K562 (cell line): ENCODE measurements around the gene PLP2. TPM values are rescaled to one million over a fixed set of nuclear protein-coding genes. Genes with fewer than 3 reads are reported as not detected.

Source experiments
- EHMT2 ChIP-seq: fragments of 450-650 bp; IDR thresholded peaks from 2 replicates; pipeline ENCODE4 v1.6.1; 2018; ENCODE audit warnings: antibody characterized with exemption
- MCM3 ChIP-seq: fragments of 450-650 bp; IDR thresholded peaks from 2 replicates; pipeline ENCODE4 v1.6.1; 2016
- NUFIP1 ChIP-seq: fragments of 450-650 bp; IDR thresholded peaks from 2 replicates; pipeline ENCODE4 v1.6.1; 2018; ENCODE audit not compliant: partially characterized antibody
- POLR2G ChIP-seq: fragments of 200-400 bp; formaldehyde crosslinking; IDR thresholded peaks from 2 replicates; pipeline ENCODE4 v1.6.1; 2017; ENCODE audit warnings: low read depth, mild to moderate bottlenecking, antibody characterized with exemption, low read length, moderate library complexity
- SLC30A9 ChIP-seq: fragments of 250-450 bp; sonication (Bioruptor Pico); IDR thresholded peaks from 2 replicates; pipeline ENCODE4 v1.8.0; 2022; ENCODE audit warnings: mild to moderate bottlenecking, moderate library complexity
- SNIP1 ChIP-seq: fragments of 450-650 bp; IDR thresholded peaks from 2 replicates; pipeline ENCODE4 v1.7.1; 2017; ENCODE audit warnings: low read depth, mild to moderate bottlenecking
- THRAP3 ChIP-seq: fragments of 450-650 bp; IDR thresholded peaks from 2 replicates; pipeline ENCODE4 v1.6.1; 2016; ENCODE audit warnings: mild to moderate bottlenecking, inconsistent platforms, borderline replicate concordance
- TRIM28 ChIP-seq: fragments of 450-650 bp; IDR thresholded peaks from 2 replicates; pipeline ENCODE4 v1.6.1; 2017
- XRCC3 ChIP-seq: fragments of 450-650 bp; IDR thresholded peaks from 2 replicates; pipeline ENCODE4 v1.6.1; 2017; ENCODE audit warnings: mild to moderate bottlenecking, moderate library complexity
- ZFX ChIP-seq: sonication (generic); formaldehyde crosslinking; IDR thresholded peaks from 2 replicates; pipeline ENCODE4 v1.8.0; 2022; ENCODE audit warnings: mild to moderate bottlenecking, missing genetic modification reagents, moderate library complexity
- ZNF75A ChIP-seq: fragments of 450-650 bp; formaldehyde crosslinking; IDR thresholded peaks from 2 replicates; pipeline ENCODE4 v1.4.0; 2020; ENCODE audit warnings: mild to moderate bottlenecking
- ZNF764 ChIP-seq: fragments of 250-450 bp; sonication (Bioruptor Pico); IDR thresholded peaks from 2 replicates; pipeline ENCODE4 v1.4.0; 2020; ENCODE audit warnings: low read depth, mild to moderate bottlenecking, moderate library complexity
- polyA plus RNA-seq, 8 experiments: library from polyadenylated mRNA; depleted of rRNA in 4 of 8; stranded (reverse) in 5 of 8; unstranded in 3 of 8; fragments of >200 nt; fragmentation: Nextera tagmentation in 2 of 8; fragmentation: Illumina TruSeq in 1 of 8; extraction: Ambion mirVana in 2 of 8; extraction: Trizol in 1 of 8; gene quantifications; 2 replicates each; pipeline versions ENCODE4 v1.2.1 to v1.2.3, GENCODE V29; 2011 to 2014; ENCODE audit warnings: inconsistent platforms in 1 of 8, missing spikeins in 1 of 8
- total RNA-seq, 7 experiments: library from RNA; depleted of rRNA in 6 of 7; stranded (reverse); fragments of >200 nt in 6 of 7; fragmentation: Illumina TruSeq in 2 of 7; extraction: Trizol in 2 of 7; gene quantifications; 2 replicates each; pipeline versions ENCODE4 v1.2.1 to v1.2.3, GENCODE V29; 2011 to 2021; ENCODE audit warnings: low replicate concordance in 1 of 7
- TF ChIP-seq, protein P1 (sequence below), 3 experiments: fragments of 200-800 bp in 1 of 3; fragments of 250-450 bp in 1 of 3; fragments of 450-650 bp in 1 of 3; sonication (Bioruptor Pico) in 1 of 3; sonication (Bioruptor generic) in 1 of 3; formaldehyde crosslinking in 1 of 3; IDR thresholded peaks; 2 replicates each; pipeline versions ENCODE4 v1.6.1 to v1.8.0; 2016 to 2022; ENCODE audit warnings: mild to moderate bottlenecking in 2 of 3, missing genetic modification characterization in 2 of 3, missing compliant biosample characterization in 1 of 3, moderate library complexity in 1 of 3
- TF ChIP-seq, protein P2 (sequence below): fragments of 250-450 bp; sonication (Bioruptor Pico); IDR thresholded peaks from 2 replicates; pipeline ENCODE4 v1.8.0; 2021; ENCODE audit warnings: moderate library complexity, mild to moderate bottlenecking, inconsistent platforms
- TF ChIP-seq, protein P3 (sequence below): fragments of 150-350 bp; conservative IDR thresholded peaks from 2 replicates; pipeline ENCODE4 v1.6.1; 2014; ENCODE audit warnings: low read length
- TF ChIP-seq, protein P4 (sequence below): sonication (generic); formaldehyde crosslinking; IDR thresholded peaks from 2 replicates; pipeline ENCODE4 v1.8.0; 2022; ENCODE audit warnings: missing genetic modification reagents, mild to moderate bottlenecking, borderline replicate concordance

The PLP2 gene
- total and polyA plus RNA-seq, 9 of the 15 experiments (the other 6 are each of a cell fraction or from before 2014, with no cell fraction given): 34.7 to 236 (median 112) TPM

DNA sequence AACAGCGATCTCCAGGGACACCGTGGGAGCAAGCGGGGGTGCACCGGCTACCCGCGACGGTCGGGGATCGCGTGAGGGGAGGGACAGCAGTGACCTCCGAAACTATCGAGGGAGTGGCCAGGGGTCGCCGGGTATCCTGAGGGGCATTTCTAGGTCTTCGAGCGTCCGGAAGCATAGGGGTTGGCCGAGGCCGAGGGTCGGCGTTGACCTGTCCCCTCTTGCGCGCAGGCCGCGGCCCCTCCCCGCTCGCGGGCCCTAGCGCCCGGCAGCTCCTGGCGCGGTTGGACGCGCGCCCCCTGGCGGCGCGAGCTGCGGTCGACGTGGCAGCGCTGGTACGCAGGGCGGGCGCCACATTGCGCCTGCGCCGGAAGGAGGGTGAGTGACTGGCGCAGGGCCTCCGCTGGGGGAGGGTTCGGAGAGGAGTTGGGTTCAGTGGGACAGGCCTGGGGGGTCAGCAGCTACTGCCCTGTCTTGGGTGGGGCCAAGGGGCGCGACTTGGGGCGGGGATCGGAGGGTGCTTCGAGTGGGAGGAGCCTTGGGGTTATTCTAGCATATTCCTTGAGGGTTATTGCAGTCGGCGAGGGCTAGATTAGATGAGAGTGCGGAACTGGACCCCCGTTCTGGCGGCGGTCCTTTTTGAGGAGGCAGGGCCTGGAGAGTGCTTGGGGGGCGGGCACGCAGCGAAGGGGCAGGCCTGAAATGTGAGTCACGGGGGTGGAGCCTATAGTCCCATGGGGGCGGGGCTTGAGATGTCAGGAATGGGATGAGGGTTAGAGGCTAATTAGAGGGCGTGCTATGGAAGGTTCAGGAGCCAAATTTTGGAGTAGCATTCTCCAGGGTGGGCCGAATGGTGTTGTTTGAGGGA is 7.9 kb upstream of the PLP2 start (continued):
- TF ChIP-seq, protein P1, sequence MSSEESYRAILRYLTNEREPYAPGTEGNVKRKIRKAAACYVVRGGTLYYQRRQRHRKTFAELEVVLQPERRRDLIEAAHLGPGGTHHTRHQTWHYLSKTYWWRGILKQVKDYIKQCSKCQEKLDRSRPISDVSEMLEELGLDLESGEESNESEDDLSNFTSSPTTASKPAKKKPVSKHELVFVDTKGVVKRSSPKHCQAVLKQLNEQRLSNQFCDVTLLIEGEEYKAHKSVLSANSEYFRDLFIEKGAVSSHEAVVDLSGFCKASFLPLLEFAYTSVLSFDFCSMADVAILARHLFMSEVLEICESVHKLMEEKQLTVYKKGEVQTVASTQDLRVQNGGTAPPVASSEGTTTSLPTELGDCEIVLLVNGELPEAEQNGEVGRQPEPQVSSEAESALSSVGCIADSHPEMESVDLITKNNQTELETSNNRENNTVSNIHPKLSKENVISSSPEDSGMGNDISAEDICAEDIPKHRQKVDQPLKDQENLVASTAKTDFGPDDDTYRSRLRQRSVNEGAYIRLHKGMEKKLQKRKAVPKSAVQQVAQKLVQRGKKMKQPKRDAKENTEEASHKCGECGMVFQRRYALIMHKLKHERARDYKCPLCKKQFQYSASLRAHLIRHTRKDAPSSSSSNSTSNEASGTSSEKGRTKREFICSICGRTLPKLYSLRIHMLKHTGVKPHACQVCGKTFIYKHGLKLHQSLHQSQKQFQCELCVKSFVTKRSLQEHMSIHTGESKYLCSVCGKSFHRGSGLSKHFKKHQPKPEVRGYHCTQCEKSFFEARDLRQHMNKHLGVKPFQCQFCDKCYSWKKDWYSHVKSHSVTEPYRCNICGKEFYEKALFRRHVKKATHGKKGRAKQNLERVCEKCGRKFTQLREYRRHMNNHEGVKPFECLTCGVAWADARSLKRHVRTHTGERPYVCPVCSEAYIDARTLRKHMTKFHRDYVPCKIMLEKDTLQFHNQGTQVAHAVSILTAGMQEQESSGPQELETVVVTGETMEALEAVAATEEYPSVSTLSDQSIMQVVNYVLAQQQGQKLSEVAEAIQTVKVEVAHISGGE (CRISPR knock-in tag; IDR thresholded peaks at IDR 0.05): no peak
- TF ChIP-seq XRCC3: no peak
- TF ChIP-seq ZFX (CRISPR knock-in tag): peak; percentile 66; the same call in 1 of the 2 replicates
- TF ChIP-seq ZNF764 (CRISPR knock-in tag): no peak
- no peak for TF ChIP-seq TRIM28
- peak; percentile 69 for TF ChIP-seq POLR2G
- TF ChIP-seq ZNF75A: no peak
- TF ChIP-seq, protein P2, sequence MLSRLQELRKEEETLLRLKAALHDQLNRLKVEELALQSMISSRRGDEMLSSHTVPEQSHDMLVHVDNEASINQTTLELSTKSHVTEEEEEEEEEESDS (CRISPR knock-in tag): no peak
- TF ChIP-seq SLC30A9: no peak
- TF ChIP-seq, protein P3, sequence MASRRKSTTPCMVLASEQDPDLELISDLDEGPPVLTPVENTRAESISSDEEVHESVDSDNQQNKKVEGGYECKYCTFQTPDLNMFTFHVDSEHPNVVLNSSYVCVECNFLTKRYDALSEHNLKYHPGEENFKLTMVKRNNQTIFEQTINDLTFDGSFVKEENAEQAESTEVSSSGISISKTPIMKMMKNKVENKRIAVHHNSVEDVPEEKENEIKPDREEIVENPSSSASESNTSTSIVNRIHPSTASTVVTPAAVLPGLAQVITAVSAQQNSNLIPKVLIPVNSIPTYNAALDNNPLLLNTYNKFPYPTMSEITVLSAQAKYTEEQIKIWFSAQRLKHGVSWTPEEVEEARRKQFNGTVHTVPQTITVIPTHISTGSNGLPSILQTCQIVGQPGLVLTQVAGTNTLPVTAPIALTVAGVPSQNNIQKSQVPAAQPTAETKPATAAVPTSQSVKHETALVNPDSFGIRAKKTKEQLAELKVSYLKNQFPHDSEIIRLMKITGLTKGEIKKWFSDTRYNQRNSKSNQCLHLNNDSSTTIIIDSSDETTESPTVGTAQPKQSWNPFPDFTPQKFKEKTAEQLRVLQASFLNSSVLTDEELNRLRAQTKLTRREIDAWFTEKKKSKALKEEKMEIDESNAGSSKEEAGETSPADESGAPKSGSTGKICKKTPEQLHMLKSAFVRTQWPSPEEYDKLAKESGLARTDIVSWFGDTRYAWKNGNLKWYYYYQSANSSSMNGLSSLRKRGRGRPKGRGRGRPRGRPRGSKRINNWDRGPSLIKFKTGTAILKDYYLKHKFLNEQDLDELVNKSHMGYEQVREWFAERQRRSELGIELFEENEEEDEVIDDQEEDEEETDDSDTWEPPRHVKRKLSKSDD: no peak
- no peak for TF ChIP-seq SNIP1
- no peak for TF ChIP-seq THRAP3
- TF ChIP-seq MCM3: no peak
- TF ChIP-seq EHMT2: no peak
- TF ChIP-seq, protein P4, sequence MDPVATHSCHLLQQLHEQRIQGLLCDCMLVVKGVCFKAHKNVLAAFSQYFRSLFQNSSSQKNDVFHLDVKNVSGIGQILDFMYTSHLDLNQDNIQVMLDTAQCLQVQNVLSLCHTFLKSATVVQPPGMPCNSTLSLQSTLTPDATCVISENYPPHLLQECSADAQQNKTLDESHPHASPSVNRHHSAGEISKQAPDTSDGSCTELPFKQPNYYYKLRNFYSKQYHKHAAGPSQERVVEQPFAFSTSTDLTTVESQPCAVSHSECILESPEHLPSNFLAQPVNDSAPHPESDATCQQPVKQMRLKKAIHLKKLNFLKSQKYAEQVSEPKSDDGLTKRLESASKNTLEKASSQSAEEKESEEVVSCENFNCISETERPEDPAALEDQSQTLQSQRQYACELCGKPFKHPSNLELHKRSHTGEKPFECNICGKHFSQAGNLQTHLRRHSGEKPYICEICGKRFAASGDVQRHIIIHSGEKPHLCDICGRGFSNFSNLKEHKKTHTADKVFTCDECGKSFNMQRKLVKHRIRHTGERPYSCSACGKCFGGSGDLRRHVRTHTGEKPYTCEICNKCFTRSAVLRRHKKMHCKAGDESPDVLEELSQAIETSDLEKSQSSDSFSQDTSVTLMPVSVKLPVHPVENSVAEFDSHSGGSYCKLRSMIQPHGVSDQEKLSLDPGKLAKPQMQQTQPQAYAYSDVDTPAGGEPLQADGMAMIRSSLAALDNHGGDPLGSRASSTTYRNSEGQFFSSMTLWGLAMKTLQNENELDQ (CRISPR knock-in tag): no peak
- no peak for TF ChIP-seq NUFIP1
